ENCODE results near the gene SPDEF. TPM values are rescaled to one million over a fixed set of nuclear protein-coding genes. Genes with fewer than 3 reads are reported as not detected.

SPDEF gene
- total RNA-seq, 1 experiment from 2014 or later = not detected

GRCh38 chr6:34562861-34563512, 6.9 kb upstream of the SPDEF start:
- ChIA-PET CTCF (no interaction called here), POLR2A (no interaction called here)

DNA sequence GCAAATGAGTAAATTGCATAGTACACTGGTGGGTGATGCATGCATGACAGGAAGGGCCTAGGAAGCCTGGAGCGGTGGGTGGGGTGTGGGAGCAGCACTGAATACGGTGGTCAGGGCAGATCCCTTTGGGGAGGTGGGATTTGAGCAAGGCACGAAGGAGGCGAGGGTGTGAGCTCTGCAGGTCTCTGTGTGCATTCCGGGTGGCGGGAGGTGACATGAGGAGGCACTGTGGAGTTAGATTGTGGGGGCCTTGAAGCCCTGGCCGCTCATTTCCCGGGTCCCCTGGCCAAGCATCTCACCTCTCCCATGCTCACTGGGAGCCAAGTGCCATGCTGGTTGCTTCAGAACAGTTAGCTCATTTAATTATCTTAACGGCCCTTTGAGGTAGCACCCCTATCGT, 6.2 kb upstream of the SPDEF start:
- ChIA-PET POLR2A (no interaction called here), CTCF (no interaction called here)
- intact Hi-C loops (cut with micrococcal nuclease) = no loop called here
- H3K27me3 Mint-ChIP-seq (ENCODE audit: insufficient read depth, unreplicated experiment) = no peaks in the 10 kb centered on the region
- no peaks in the 10 kb centered on the region for H3K36me3 Mint-ChIP-seq (ENCODE audit: insufficient read depth, unreplicated experiment)
- no peaks in the 10 kb centered on the region for H3K4me1 Mint-ChIP-seq (ENCODE audit: insufficient read depth, unreplicated experiment)
- no peaks in the 10 kb centered on the region for H3K9me3 Mint-ChIP-seq (ENCODE audit: unreplicated experiment)
- no peak for DNase-seq (ENCODE audit: unreplicated experiment)
- H3K27ac Mint-ChIP-seq (ENCODE audit: low read depth, unreplicated experiment) = no peak overlapping the region
- H3K4me3 Mint-ChIP-seq (ENCODE audit: unreplicated experiment) = no peak overlapping the region
- no peak for TF ChIP-seq CTCF (IDR thresholded peaks at IDR 0.05; ENCODE audit: unreplicated experiment)
- BruUV-seq (replicated peaks) = no TSS peak

More at GRCh38 chr6:34562861-34563512, 6.9 kb upstream of the SPDEF start:
- no peak overlapping the region for H3K4me3 Mint-ChIP-seq (ENCODE audit: unreplicated experiment)
- no peak for DNase-seq (ENCODE audit: unreplicated experiment)
- TF ChIP-seq CTCF (IDR thresholded peaks at IDR 0.05; ENCODE audit: unreplicated experiment) = no peak
- BruUV-seq (replicated peaks) = no TSS peak
- no peak overlapping the region for H3K27ac Mint-ChIP-seq (ENCODE audit: low read depth, unreplicated experiment)
- H3K9me3 Mint-ChIP-seq (ENCODE audit: unreplicated experiment) = no peaks in the 10 kb centered on the region
- H3K4me1 Mint-ChIP-seq (ENCODE audit: insufficient read depth, unreplicated experiment) = peaks cover 1% of the 10 kb centered on the region
- intact Hi-C loops (cut with micrococcal nuclease) = no loop called here
- H3K27me3 Mint-ChIP-seq (ENCODE audit: insufficient read depth, unreplicated experiment) = no peaks in the 10 kb centered on the region
- no peaks in the 10 kb centered on the region for H3K36me3 Mint-ChIP-seq (ENCODE audit: insufficient read depth, unreplicated experiment)

- ChIA-PET POLR2A (no interaction called here), CTCF (interaction anchor here (0.6 kb wide), 1 partner anchor 148 kb away, joined by 3 read pairs; no protein-coding TSS in a partner anchor)
- no peak overlapping the region for H3K27ac Mint-ChIP-seq (ENCODE audit: low read depth, unreplicated experiment)
- H3K36me3 Mint-ChIP-seq (ENCODE audit: insufficient read depth, unreplicated experiment) = no peaks in the 10 kb centered on the region
- BruUV-seq (replicated peaks) = no TSS peak
- TF ChIP-seq CTCF (IDR thresholded peaks at IDR 0.05; ENCODE audit: unreplicated experiment) = no peak
- H3K4me3 Mint-ChIP-seq (ENCODE audit: unreplicated experiment) = no peak overlapping the region
- intact Hi-C loops (cut with micrococcal nuclease) = no loop called here
- DNase-seq (ENCODE audit: unreplicated experiment) = no peak
- H3K9me3 Mint-ChIP-seq (ENCODE audit: unreplicated experiment) = no peaks in the 10 kb centered on the region
- no peaks in the 10 kb centered on the region for H3K27me3 Mint-ChIP-seq (ENCODE audit: insufficient read depth, unreplicated experiment)
- no peaks in the 10 kb centered on the region for H3K4me1 Mint-ChIP-seq (ENCODE audit: insufficient read depth, unreplicated experiment)
Observed at GRCh38 chr6:34561227-34561530, 5.0 kb upstream of the SPDEF start.

DNA sequence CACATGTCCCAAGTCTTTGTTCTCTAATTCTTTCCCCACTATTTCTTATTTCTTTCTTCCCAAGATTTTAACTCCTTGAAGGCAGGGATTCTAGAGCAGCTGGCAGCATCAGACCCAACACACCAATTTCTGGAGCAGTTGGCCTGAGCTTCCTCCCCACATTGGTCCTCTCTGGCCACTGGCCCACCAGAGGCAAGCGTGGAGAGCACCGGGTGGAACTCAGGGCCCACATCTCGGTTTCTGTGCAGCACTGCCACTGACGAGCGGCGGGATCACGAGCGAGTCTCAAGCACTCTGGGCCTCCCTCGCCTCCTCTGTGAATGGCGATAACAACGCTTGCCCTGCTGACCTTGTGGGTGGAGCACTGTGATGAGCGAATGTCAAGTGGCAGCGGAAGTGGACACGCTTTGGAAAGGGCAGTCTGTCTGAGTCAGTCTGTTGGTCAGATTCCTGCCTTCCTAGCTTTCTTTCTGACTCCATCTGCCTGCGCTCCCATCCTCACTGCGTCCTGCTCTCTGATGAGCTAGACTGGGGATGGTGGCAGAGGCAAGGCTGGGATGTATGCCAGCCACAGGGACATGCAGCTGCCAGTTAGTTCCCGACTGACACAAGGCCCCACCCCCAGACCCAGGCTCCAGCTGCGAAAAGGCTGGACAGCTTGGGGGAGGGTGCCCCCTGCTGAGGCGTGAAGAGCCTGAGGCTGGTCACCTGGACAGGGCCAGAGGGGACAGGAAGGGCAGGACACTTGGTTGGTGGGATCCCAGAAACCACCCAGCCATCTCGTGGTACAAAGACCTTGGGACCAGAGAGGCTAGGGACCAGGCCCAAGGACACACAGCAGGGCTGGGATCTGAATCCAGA, 4.5 kb upstream of the SPDEF start:
- no peaks in the 10 kb centered on the region for H3K27me3 Mint-ChIP-seq (ENCODE audit: insufficient read depth, unreplicated experiment)
- no peak overlapping the region for H3K4me3 Mint-ChIP-seq (ENCODE audit: unreplicated experiment)
- no peaks in the 10 kb centered on the region for H3K9me3 Mint-ChIP-seq (ENCODE audit: unreplicated experiment)
- no peak for DNase-seq (ENCODE audit: unreplicated experiment)
- no peak for TF ChIP-seq CTCF (IDR thresholded peaks at IDR 0.05; ENCODE audit: unreplicated experiment)
- H3K4me1 Mint-ChIP-seq (ENCODE audit: insufficient read depth, unreplicated experiment) = no peaks in the 10 kb centered on the region
- intact Hi-C loops (cut with micrococcal nuclease) = no loop called here
- H3K36me3 Mint-ChIP-seq (ENCODE audit: insufficient read depth, unreplicated experiment) = no peaks in the 10 kb centered on the region
- ChIA-PET POLR2A (interaction anchor here (0.6 kb wide), 1 partner anchor 49 kb away, joined by 3 read pairs; no protein-coding TSS in a partner anchor), CTCF (no interaction called here)
- no peak overlapping the region for H3K27ac Mint-ChIP-seq (ENCODE audit: low read depth, unreplicated experiment)
- no TSS peak for BruUV-seq (replicated peaks)

Measured in MCF 10A (cell line).